Activated naive CD8-positive, alpha-beta T cell treated with anti-CD3 and anti-CD28 coated beads, Interleukin-2, amount 50 U/mL, for 16 hours (primary cell): ENCODE data around the gene CRLF1.

Experiments used
- DNase-seq: peaks from one replicate; pipeline ENCODE4 v3.0.0-alpha.2; 2020; ENCODE audit warnings: low read depth, low spot score

Gene CRLF1, protein sequence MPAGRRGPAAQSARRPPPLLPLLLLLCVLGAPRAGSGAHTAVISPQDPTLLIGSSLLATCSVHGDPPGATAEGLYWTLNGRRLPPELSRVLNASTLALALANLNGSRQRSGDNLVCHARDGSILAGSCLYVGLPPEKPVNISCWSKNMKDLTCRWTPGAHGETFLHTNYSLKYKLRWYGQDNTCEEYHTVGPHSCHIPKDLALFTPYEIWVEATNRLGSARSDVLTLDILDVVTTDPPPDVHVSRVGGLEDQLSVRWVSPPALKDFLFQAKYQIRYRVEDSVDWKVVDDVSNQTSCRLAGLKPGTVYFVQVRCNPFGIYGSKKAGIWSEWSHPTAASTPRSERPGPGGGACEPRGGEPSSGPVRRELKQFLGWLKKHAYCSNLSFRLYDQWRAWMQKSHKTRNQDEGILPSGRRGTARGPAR

GRCh38 chr19:18606281-18607225, at the start of gene CRLF1:
TSS of gene CRLF1 (minus strand) at chr19:18606799. CDS start at chr19:18606656, 143 bp downstream.
- no peak for DNase-seq

DNA sequence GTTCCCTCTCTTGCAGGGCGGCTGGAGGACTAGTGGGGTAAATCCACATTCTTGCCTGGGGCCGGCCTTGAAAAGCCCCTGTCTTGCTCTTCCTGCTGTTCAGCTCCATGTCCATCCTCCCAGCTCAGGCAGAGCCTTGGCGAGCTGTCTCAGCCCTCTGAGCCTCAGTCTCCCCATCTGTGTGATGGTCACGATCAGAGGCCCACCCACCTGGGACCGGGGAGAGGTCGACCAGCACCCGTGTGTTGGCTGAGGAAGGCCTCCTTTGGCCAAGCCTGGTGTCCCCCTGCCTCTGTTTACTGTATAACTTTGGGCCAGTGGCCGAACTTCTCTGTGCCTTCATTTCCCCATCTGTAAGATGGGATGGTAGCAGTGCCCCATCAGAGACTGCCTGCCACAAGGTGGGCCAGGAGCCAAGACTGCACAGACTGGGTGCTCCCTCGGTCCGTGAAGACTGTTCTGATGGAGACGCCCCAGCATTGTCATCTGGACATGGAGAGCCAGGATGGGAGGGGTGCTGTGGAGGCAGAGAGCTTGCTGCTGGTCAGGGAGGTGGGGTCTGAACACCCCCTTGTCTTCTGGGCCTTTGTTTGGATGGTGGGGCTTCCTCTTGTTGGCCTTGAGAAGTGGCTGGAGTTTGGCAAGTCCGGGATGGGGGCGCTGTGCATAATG, 48.7 kb upstream of the CRLF1 start:
- DNase-seq, result no peak

DNA sequence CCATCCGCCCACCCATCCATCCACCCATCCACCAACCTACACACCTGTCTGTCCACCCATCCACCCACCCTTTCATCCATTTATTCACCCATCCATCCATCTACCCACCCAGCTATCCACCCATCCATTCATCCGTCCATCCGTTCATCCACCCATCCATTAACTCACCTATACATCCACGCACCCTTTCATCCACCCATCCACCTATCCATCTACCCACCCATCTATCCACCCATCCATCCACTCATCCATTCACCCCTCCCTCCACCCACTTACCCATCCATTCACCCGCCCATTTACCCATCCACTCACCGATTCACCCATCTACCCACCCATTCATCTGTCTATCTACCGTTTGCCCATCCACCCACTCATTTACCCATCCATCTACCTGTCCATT, 47.9 kb upstream of the CRLF1 start:
- DNase-seq, result no peak

- no peak for DNase-seq
These were observed 47.3 kb upstream of the CRLF1 start for GRCh38 chr19:18653853-18654252.

DNA sequence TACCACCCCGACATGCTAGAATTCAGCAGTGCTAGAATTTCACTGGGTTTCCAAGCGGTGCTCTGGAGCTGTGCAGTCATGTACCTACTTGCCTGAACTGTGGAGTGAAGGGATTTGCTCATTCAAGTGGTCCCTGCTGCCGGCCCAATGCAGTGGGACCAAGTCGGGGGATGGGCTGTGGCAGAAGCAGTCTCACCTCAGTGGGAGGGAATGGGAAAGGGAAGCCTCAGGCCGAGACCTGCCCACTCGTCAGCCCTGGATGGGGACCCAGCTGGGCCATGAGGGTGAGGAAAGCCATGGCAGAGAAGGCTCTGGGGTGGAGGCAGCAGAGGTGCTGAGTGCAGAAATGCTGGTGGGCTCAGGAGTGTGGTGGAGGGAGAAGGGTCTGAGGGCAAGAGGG, 45.1 kb upstream of the CRLF1 start:
- DNase-seq, result no peak

GRCh38 chr19:18651300-18651699, 44.7 kb upstream of the CRLF1 start:
- no peak for DNase-seq

GRCh38 chr19:18650468-18651041, 44.0 kb upstream of the CRLF1 start:
- no peak for DNase-seq

GRCh38 chr19:18650021-18650390, 43.4 kb upstream of the CRLF1 start:
- DNase-seq, result no peak

DNA sequence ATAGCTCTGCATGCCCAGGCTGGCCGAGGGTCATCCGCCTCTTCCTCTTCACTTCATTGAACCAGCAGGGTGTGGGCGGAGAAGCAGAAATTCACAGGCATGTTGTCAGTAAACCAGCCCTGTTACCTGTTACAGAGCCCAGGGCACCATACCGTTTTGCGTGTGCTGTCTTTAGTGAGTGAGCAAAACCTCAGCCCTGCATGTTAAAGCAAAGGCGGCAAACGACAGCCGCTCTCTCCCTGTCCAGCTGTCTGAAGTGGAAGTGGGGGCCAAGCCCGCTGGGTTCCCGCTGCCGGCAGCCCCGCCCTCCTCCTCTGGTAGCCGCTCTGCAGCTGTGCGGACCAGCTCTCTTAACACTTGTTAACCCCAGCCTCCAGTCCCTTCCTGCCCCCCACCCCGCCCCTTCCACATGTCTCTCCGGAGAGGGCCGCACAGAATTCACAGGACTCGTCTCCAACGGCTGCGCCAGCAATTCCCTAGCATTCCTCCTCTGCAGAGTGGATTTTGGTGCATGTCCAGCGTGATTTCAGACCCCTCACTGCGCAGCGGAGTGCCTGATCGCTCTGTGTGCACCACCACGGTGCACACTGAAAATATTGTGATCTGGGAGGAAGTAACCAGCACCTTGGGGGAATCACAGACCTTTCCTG, 42.9 kb upstream of the CRLF1 start:
- DNase-seq, result no peak

DNA sequence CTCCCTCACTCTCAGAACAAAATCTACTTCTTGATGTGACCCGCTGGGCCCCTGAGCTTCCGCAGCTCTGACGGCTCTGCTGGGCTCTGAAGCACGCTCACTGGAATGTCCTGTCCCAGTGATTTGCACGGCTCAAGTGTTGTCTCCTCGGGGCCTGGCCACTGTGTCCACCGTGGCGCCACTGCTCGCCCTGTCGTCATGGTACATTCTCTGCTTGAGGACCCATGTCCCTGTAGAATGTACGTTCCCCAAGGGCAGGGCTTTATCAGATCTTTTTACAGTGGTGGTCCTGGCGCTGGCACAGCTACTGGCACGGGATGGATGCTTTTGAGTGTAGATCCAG, 42.3 kb upstream of the CRLF1 start:
- DNase-seq, result no peak

DNA sequence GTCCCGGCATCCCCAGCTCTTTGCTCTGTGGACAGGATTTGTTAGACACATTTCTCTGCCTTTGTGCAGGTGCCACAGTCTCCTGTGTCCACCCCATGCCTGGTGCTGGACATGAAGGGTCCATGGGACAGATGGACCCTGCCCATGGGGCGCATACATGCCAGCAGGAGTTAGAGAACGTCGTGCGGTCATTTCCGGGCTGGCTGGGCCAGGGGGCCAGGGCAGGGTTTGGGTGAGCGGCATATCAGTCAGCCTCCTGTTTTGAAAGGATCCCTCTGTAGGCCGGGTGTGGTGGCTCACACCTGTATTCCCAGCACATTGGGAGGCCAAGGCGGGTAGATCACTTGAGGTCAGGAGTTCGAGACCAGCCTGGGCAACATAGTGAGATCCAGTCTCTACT, 41.2 kb upstream of the CRLF1 start:
- no peak for DNase-seq

DNA sequence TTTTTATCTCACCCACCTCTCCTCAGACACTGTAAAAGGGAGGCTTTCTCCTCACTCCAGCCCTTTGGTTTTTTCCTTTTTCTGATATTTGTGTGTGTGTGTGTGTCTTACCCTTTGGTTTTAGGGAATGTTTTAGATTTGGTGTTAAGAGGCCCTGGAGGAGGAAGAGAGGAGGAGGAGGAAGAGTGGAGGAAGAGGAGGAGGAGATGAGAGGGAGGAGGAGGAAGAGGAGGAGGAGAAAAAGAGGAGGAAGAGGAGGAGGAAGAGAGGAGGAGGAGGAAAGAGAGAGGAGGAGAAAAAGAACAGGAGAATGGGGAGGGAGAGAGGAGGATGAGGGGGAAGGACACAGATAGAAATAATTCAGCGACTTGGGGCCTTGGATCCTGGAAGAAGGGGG, 40.8 kb upstream of the CRLF1 start:
- DNase-seq, result no peak

GRCh38 chr19:18646535-18647370, 40.2 kb upstream of the CRLF1 start:
- DNase-seq, result no peak

DNA sequence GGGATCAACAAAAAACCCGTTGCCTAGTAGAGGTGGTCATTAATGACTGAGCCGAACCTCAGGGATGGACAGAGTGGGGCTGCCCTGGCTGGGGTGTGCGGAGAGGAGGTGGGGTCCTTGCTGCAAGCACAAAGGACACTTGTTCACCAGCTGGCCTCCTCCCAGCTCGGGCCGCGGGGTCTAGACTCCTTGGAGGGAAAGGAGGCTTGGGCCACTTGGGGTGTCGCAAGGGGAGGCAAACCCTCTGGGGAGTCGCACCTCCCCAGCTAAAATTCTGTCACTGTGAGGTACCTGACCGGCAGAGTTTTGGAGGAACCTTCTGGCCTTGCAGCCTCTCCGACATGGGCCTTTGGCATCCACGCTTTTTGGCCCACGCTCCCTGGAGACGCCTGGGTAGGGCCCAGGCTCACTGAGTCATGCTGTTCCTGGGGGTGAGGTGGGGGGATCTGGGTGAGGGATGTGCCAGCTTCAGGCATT, 38.5 kb upstream of the CRLF1 start:
- DNase-seq, result no peak

DNA sequence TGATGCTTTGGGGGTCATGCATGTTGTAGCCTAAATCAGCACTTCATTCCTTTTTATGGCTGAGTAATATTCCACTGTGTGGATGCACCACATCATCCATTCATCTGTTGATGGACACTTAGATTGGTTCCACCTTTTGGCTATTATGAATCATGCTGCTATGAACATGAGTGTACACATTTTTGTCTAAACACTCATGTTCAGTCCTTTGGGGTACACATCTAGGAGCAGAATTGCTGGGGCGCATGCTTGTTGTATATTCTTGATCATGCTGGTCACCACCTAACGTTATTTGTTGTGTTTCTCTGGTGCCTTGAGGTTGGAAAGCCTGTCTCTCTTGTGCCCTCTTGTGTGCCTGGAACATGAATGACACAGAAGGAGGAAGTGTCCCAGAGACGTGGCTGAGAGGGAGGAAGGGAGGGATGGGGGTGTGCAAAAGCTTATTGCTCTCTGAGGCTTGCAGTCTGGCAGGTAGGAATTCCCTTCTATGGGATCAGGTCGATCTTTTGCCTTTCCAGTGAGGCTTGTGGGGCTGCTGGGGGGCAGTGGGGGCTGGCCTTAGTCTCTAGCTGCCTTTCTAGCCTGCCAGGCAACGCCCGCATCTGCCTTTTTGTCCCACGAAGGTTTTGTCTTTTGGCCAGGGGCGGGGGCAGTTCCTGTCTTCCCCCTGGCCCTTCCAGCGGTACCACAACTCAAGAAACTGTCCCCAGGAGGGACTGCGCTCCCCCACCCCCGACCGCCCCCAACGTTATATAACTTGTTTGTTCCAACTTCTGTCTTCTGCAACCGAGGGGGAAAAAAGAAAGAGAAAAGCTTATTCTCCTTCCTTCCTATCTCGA, 37.8 kb upstream of the CRLF1 start:
- DNase-seq, result no peak

DNA sequence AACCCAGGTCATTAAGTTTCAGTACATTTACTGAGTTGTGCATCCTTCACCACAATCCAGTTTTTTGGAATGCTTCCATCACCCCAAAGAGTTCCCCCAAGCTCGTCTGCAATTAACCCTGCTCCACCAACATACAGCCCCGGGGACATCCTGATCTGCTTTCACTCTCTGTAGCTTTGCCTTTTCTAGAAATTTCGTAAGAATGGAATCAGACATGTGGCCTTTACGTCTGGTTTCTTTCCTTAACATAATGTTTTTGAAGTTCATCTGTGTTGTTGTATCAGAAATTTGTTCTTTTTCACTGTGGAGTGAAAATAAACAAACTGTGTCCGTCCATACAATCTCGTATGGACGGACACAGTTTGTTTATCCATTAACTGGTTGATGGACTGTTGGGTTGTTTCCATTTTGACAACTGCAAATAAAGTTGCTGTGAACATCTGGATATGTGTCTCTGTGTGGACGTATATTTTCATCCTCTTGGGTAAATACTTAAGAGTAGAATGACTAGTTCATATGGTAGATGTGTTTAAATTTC, 33.2 kb upstream of the CRLF1 start:
- DNase-seq, result no peak

- DNase-seq, result no peak
These were observed 31.4 kb upstream of the CRLF1 start for GRCh38 chr19:18637673-18638630.
